HEK293T (cell line): Measurements from ENCODE around the gene RIT2.

Experiments used
- FOXM1 ChIP-seq: fragments of 450-650 bp; IDR thresholded peaks from 2 replicates; pipeline ENCODE4 v1.6.1; 2017; ENCODE audit warnings: mild to moderate bottlenecking, borderline replicate concordance
- HDGF ChIP-seq: fragments of 450-650 bp; IDR thresholded peaks from 2 replicates; pipeline ENCODE4 v1.6.1; 2017; ENCODE audit warnings: antibody characterized with exemption, borderline replicate concordance
- LEF1 ChIP-seq: fragments of 450-650 bp; IDR thresholded peaks from 2 replicates; pipeline ENCODE4 v1.6.1; 2017; ENCODE audit warnings: mild to moderate bottlenecking, borderline replicate concordance
- PKNOX1 ChIP-seq: fragments of 450-650 bp; IDR thresholded peaks from 2 replicates; pipeline ENCODE4 v1.6.1; 2016
- SP1 ChIP-seq: fragments of 450-650 bp; IDR thresholded peaks from 2 replicates; pipeline ENCODE4 v1.6.1; 2017
- ZNF384 ChIP-seq: fragments of 450-650 bp; IDR thresholded peaks from 2 replicates; pipeline ENCODE4 v1.6.1; 2016

GRCh38 chr18:42756214-42756613, 359.3 kb downstream of the RIT2 start:
- no peak for TF ChIP-seq FOXM1
- TF ChIP-seq PKNOX1, result no peak
- TF ChIP-seq ZNF384, result no peak
- TF ChIP-seq LEF1, result no peak
- TF ChIP-seq SP1, result no peak
- TF ChIP-seq HDGF, result no peak
